IMR-90 (cell line): ENCODE measurements around the gene SNX2. TPM values are rescaled to one million over a fixed set of nuclear protein-coding genes. Genes with fewer than 3 reads are reported as not detected.

Source experiments
- ATAC-seq: fragments of 200-7000 bp; cut with Tn5 transposase; 2 replicates; pipeline ENCODE4 v1.9.1; 2020; ENCODE audit warnings: low read depth, mild to moderate bottlenecking, moderate library complexity
- BruUV-seq: library from RNA; stranded (reverse); fragments of 400-500 nt; replicated peaks from 2 replicates; lab custom pipeline; 2021; lab: Mats Ljungman, UMichigan
- CTCF ChIA-PET: fragments of 300-600 bp; formaldehyde crosslinking; extraction: SDS; loops from one replicate; lab custom pipeline; 2021; ENCODE audit warnings: antibody characterized with exemption; lab: Yijun Ruan, JAX
- POLR2A ChIA-PET: fragments of 300-600 bp; sonication (Branson Sonifier 250); formaldehyde crosslinking; loops from one replicate; lab custom pipeline; 2022; ENCODE audit warnings: antibody characterized with exemption; ENCODE audit not compliant: unreplicated experiment; lab: Charles Lee
- DNase-seq: peaks from one replicate; pipeline ENCODE4 v3.0.0; 2013
- H2AFZ ChIP-seq: replicated peaks from 2 replicates; pipeline ENCODE3; 2013; ENCODE audit warnings: low read length, mild to moderate bottlenecking; ENCODE audit not compliant: poor library complexity
- H2AK5ac ChIP-seq: 2 replicates; pipeline ENCODE4 v1.6.1; 2013; ENCODE audit warnings: low read depth, low read length, inconsistent platforms
- H2AK9ac ChIP-seq: replicated peaks from 2 replicates; pipeline ENCODE3; 2013; ENCODE audit warnings: mild to moderate bottlenecking, low read depth, low read length, moderate library complexity; ENCODE audit not compliant: poor library complexity
- H2BK120ac ChIP-seq: 2 replicates; pipeline ENCODE4 v1.6.1; 2013; ENCODE audit warnings: low read depth, low read length, inconsistent platforms
- H2BK15ac ChIP-seq: 3 replicates; pipeline ENCODE4 v1.6.1; 2013; ENCODE audit warnings: low read depth, low read length, inconsistent platforms
- H2BK20ac ChIP-seq: 2 replicates; pipeline ENCODE4 v1.6.1; 2013; ENCODE audit warnings: low read depth, mild to moderate bottlenecking, inconsistent platforms, low read length, moderate library complexity
- H2BK5ac ChIP-seq: 2 replicates; pipeline ENCODE4 v1.6.1; 2013; ENCODE audit warnings: mild to moderate bottlenecking, low read depth, low read length, inconsistent platforms; ENCODE audit not compliant: poor library complexity, severe bottlenecking
- H3K14ac ChIP-seq: replicated peaks from 2 replicates; pipeline ENCODE4 v1.6.1; 2013; ENCODE audit warnings: low read depth, low read length, inconsistent platforms
- H3K18ac ChIP-seq: 2 replicates; pipeline ENCODE4 v1.6.1; 2013; ENCODE audit warnings: low read depth, low read length, control low read depth
- H3K23ac ChIP-seq: 2 replicates; pipeline ENCODE4 v1.6.1; 2013; ENCODE audit warnings: low read depth, low read length, inconsistent platforms
- H3K27ac ChIP-seq: 2 replicates; pipeline ENCODE4 v1.5.1; 2013; ENCODE audit warnings: mild to moderate bottlenecking, control low read depth, low read length; ENCODE audit not compliant: insufficient read depth
- H3K27me3 ChIP-seq: 2 replicates; pipeline ENCODE4 v1.6.1; 2013; ENCODE audit warnings: low read length; ENCODE audit not compliant: control insufficient read depth, insufficient read depth
- H3K36me3 ChIP-seq: 2 replicates; pipeline ENCODE4 v1.6.1; 2013; ENCODE audit warnings: low read length, mixed read lengths; ENCODE audit not compliant: control insufficient read depth, insufficient read depth
- H3K4ac ChIP-seq: 2 replicates; pipeline ENCODE4 v1.6.1; 2013; ENCODE audit warnings: low read depth, low read length, inconsistent platforms
- H3K4me1 ChIP-seq: 2 replicates; pipeline ENCODE4 v1.6.1; 2013; ENCODE audit warnings: low read length, mixed read lengths; ENCODE audit not compliant: control insufficient read depth, insufficient read depth
- H3K4me2 ChIP-seq: 2 replicates; pipeline ENCODE4 v1.6.1; 2013; ENCODE audit warnings: low read depth, mild to moderate bottlenecking, control low read depth, low read length, moderate library complexity
- H3K4me3 ChIP-seq: 2 replicates; pipeline ENCODE4 v1.5.1; 2013; ENCODE audit warnings: low read depth, mild to moderate bottlenecking, control low read depth, low read length, moderate library complexity; ENCODE audit not compliant: insufficient read depth
- H3K56ac ChIP-seq: 2 replicates; pipeline ENCODE4 v1.6.1; 2013; ENCODE audit warnings: low read length, inconsistent platforms; ENCODE audit not compliant: insufficient read depth; ENCODE audit errors: extremely low read depth
- H3K79me1 ChIP-seq, 2 experiments: 2 replicates each; pipeline ENCODE4 v1.6.1; 2013; ENCODE audit warnings: low read length in 2 of 2, inconsistent platforms in 1 of 2, low read depth in 1 of 2
- H3K9ac ChIP-seq: 2 replicates; pipeline ENCODE4 v1.6.1; 2013; ENCODE audit warnings: low read depth, low read length, control low read depth
- H3K9me1 ChIP-seq: 2 replicates; pipeline ENCODE4 v1.6.1; 2013; ENCODE audit warnings: low read length, inconsistent platforms; ENCODE audit not compliant: insufficient read depth
- H3K9me3 ChIP-seq: 2 replicates; pipeline ENCODE4 v1.6.1; 2013; ENCODE audit warnings: low read length; ENCODE audit not compliant: control insufficient read depth, insufficient read depth
- H4K20me1 ChIP-seq: 2 replicates; pipeline ENCODE4 v1.6.1; 2013; ENCODE audit warnings: low read length, inconsistent platforms; ENCODE audit not compliant: insufficient read depth
- H4K5ac ChIP-seq: 2 replicates; pipeline ENCODE4 v1.6.1; 2013; ENCODE audit warnings: mild to moderate bottlenecking, low read depth, low read length, control low read depth
- H4K8ac ChIP-seq, 2 experiments: 2 replicates each; pipeline ENCODE4 v1.6.1; 2013; ENCODE audit warnings: low read depth in 2 of 2, low read length in 2 of 2, control low read depth in 1 of 2, inconsistent platforms in 1 of 2
- H4K91ac ChIP-seq: 2 replicates; pipeline ENCODE4 v1.6.1; 2013; ENCODE audit warnings: low read depth, low read length, inconsistent platforms; ENCODE audit not compliant: insufficient read depth
- BHLHE40 ChIP-seq: fragments of 150-350 bp; IDR thresholded peaks from 2 replicates; pipeline ENCODE4 v1.6.1; 2016; ENCODE audit warnings: mild to moderate bottlenecking, low read depth, low read length
- CEBPB ChIP-seq: IDR thresholded peaks from 2 replicates; pipeline ENCODE4 v1.6.1; 2012; ENCODE audit warnings: low read depth, low read length, improper control_type of control experiment
- CHD1 ChIP-seq: IDR thresholded peaks from 2 replicates; pipeline ENCODE4 v1.6.1; 2012; ENCODE audit warnings: low read depth, low read length, improper control_type of control experiment
- CTCF ChIP-seq: conservative IDR thresholded peaks from 2 replicates; pipeline ENCODE4 v1.5.1; 2012; ENCODE audit warnings: mild to moderate bottlenecking, low read depth, low read length, improper control_type of control experiment
- ELK1 ChIP-seq: fragments of 150-350 bp; IDR thresholded peaks from 2 replicates; pipeline ENCODE4 v1.6.1; 2016; ENCODE audit warnings: low read depth, mild to moderate bottlenecking, low read length, moderate library complexity, borderline replicate concordance
- FOS ChIP-seq: fragments of 150-350 bp; IDR thresholded peaks from 2 replicates; pipeline ENCODE4 v1.6.1; 2016; ENCODE audit warnings: low read depth, low read length
- MAFK ChIP-seq: IDR thresholded peaks from 2 replicates; pipeline ENCODE4 v1.6.1; 2012; ENCODE audit warnings: low read depth, low read length, improper control_type of control experiment
- MAZ ChIP-seq: IDR thresholded peaks from 2 replicates; pipeline ENCODE4 v1.6.1; 2012; ENCODE audit warnings: low read depth, mild to moderate bottlenecking, low read length, improper control_type of control experiment, moderate library complexity, borderline replicate concordance
- MXI1 ChIP-seq: IDR thresholded peaks from 2 replicates; pipeline ENCODE4 v1.6.1; 2012; ENCODE audit warnings: low read depth, mild to moderate bottlenecking, low read length, moderate library complexity, borderline replicate concordance
- NFE2L2 ChIP-seq: fragments of 150-350 bp; IDR thresholded peaks from 2 replicates; pipeline ENCODE4 v1.6.1; 2016; ENCODE audit warnings: low read depth, mild to moderate bottlenecking, low read length
- POLR2A ChIP-seq: IDR thresholded peaks from 2 replicates; pipeline ENCODE4 v1.6.1; 2012; ENCODE audit warnings: mild to moderate bottlenecking, low read depth, low read length
- RAD21 ChIP-seq: IDR thresholded peaks from 2 replicates; pipeline ENCODE4 v1.6.1; 2012; ENCODE audit warnings: low read length, improper control_type of control experiment
- RCOR1 ChIP-seq: IDR thresholded peaks from 2 replicates; pipeline ENCODE4 v1.6.1; 2012; ENCODE audit warnings: mild to moderate bottlenecking, low read length, improper control_type of control experiment; ENCODE audit not compliant: insufficient replicate concordance
- RFX5 ChIP-seq: IDR thresholded peaks from 2 replicates; pipeline ENCODE4 v1.8.0; 2012; ENCODE audit warnings: low read depth, mild to moderate bottlenecking, low read length, moderate library complexity
- SMC3 ChIP-seq: fragments of 150-350 bp; IDR thresholded peaks from 2 replicates; pipeline ENCODE4 v1.6.1; 2016; ENCODE audit warnings: low read depth, mild to moderate bottlenecking, antibody characterized with exemption, low read length, moderate library complexity
- USF2 ChIP-seq: fragments of 150-350 bp; IDR thresholded peaks from 2 replicates; pipeline ENCODE4 v1.6.1; 2017; ENCODE audit warnings: mild to moderate bottlenecking, antibody characterized with exemption, low read length, low read depth
- WGBS, 2 experiments: methylation state at CpG; one replicate each; pipeline versions ENCODE4 v1.1.5 to v1.1.7; 2013; ENCODE audit warnings: missing lambda C conversion rate in 2 of 2; ENCODE audit not compliant: insufficient read length in 1 of 2; ENCODE audit errors: extremely low coverage in 2 of 2; 5-methylcytosine and 5-hydroxymethylcytosine counted together
- dilution Hi-C: fragments of 300-500 bp; cut with HindIII; formaldehyde crosslinking; loops from one replicate; pipeline ENCODE4 v1.14.3; 2018; ENCODE audit warnings: low sequenced_read_pairs; ENCODE audit not compliant: unreplicated experiment
- in situ Hi-C: fragments of 300-500 bp; cut with MboI; formaldehyde crosslinking; loops from 3 replicates; pipeline ENCODE4 v1.14.3; 2019; ENCODE audit warnings: low sequenced_read_pairs, inconsistent platforms, mixed read lengths
- intact Hi-C: fragments of 100-400 bp; cut with micrococcal nuclease; formaldehyde crosslinking; loops from 2 replicates; pipeline ENCODE4 v1.10.0; 2022
- polyA plus RNA-seq, 3 experiments: library from polyadenylated mRNA; depleted of rRNA; stranded (reverse); fragments of >200 nt; gene quantifications; 2 replicates each; pipeline ENCODE4 v1.2.3, GENCODE V29; 2012; ENCODE audit warnings: low replicate concordance in 1 of 3
- total RNA-seq: library from RNA; depleted of rRNA; stranded (reverse); fragments of >200 nt; gene quantifications from 2 replicates; pipeline ENCODE4 v1.2.3, GENCODE V29; 2012

SNX2 gene
- total and polyA plus RNA-seq, 2 of the 4 experiments (the other 2 are of a cell fraction) = 26.3 to 52.9 TPM

GRCh38 chr5:122871661-122872060, 96.8 kb downstream of the SNX2 start:
- Histone ChIP-seq H4K5ac (no peak overlapping the region), H3K56ac (no peak overlapping the region), H3K9me3 (no peaks in the 10 kb centered on the region), H3K27me3 (no peaks in the 10 kb centered on the region), H3K4me1 (peaks cover 3% of the 10 kb centered on the region; the same call in 1 of the 2 replicates), H3K18ac (no peak overlapping the region), H2BK120ac (no peak overlapping the region), H3K4me2 (no peak overlapping the region), H3K23ac (no peak overlapping the region), H2AK5ac (no peak overlapping the region), H3K79me1 (peaks cover 23 to 41% of the 10 kb centered on the region in 2 experiments), H3K36me3 (peaks cover 8% of the 10 kb centered on the region), H2AK9ac (no peak overlapping the region), H3K27ac (no peak overlapping the region), H2BK5ac (no peak overlapping the region), H2BK15ac (no peak overlapping the region), H2AFZ (no peak overlapping the region), H3K9me1 (peaks cover 8% of the 10 kb centered on the region; the same call in 1 of the 2 replicates), H4K91ac (no peak overlapping the region), H3K14ac (no peak overlapping the region), H3K9ac (no peak overlapping the region), H2BK20ac (no peak overlapping the region), H3K4ac (no peak overlapping the region), H4K8ac (no peak overlapping the region), H3K4me3 (no peak overlapping the region), H4K20me1 (no peaks in the 10 kb centered on the region; the same call in 1 of the 2 replicates)
- intact Hi-C loops = no loop called here
- in situ Hi-C loops = no loop called here
- BruUV-seq = no TSS peak
- no peak for ATAC-seq
- ChIA-PET POLR2A (no interaction called here), CTCF (interaction anchor here (1.2 kb wide), 1 partner anchor 13 kb away, joined by 3 read pairs; no protein-coding TSS in a partner anchor)
- TF ChIP-seq CHD1 (no peak), POLR2A (no peak), USF2 (no peak), BHLHE40 (no peak), CTCF (no peak), NFE2L2 (no peak), MAFK (no peak), ELK1 (no peak), MXI1 (no peak), CEBPB (no peak), SMC3 (no peak), FOS (no peak), RAD21 (no peak), RFX5 (no peak), RCOR1 (no peak), MAZ (no peak)
- no peak for DNase-seq
- WGBS, 2 experiments = no CpG with 5 or more reads among the region's 8 CpGs
- dilution Hi-C loops = no loop called here
